GM23338 (cell line): Measurements from ENCODE around the gene SLC41A3. TPM values are rescaled to one million over a fixed set of nuclear protein-coding genes. Genes with fewer than 3 reads are reported as not detected.

Source experiments
- ATAC-seq: fragments of 200-7000 bp; cut with Tn5 transposase; 3 replicates; pipeline ENCODE4 v1.9.1; 2020
- DNase-seq: peaks from one replicate; pipeline ENCODE4 v3.0.0-alpha.2; 2015; ENCODE audit warnings: low spot score
- H2AFZ ChIP-seq: fragments of 200-600 bp; sonication (generic); 2 replicates; pipeline ENCODE4 v1.8.0; 2016; ENCODE audit warnings: antibody characterized with exemption, mild to moderate bottlenecking, moderate library complexity
- H3F3A ChIP-seq: fragments of 200-600 bp; sonication (generic); replicated peaks from 2 replicates; pipeline ENCODE4 v1.8.0; 2017; ENCODE audit warnings: antibody characterized with exemption, mixed run types, low read depth
- H3K27ac ChIP-seq: fragments of 200-600 bp; sonication (generic); 2 replicates; pipeline ENCODE4 v1.6.1; 2016; ENCODE audit warnings: low read depth
- H3K27me3 ChIP-seq: fragments of 200-600 bp; sonication (generic); 2 replicates; pipeline ENCODE4 v1.8.0; 2016; ENCODE audit warnings: mild to moderate bottlenecking, mixed run types, moderate library complexity; ENCODE audit not compliant: insufficient read depth
- H3K36me3 ChIP-seq: fragments of 200-600 bp; sonication (generic); 2 replicates; pipeline ENCODE4 v1.8.0; 2016; ENCODE audit warnings: mild to moderate bottlenecking; ENCODE audit not compliant: insufficient read depth
- H3K4me1 ChIP-seq: fragments of 200-600 bp; sonication (generic); 2 replicates; pipeline ENCODE4 v1.8.0; 2016; ENCODE audit warnings: mild to moderate bottlenecking, moderate library complexity; ENCODE audit not compliant: insufficient read depth
- H3K4me2 ChIP-seq: fragments of 200-600 bp; sonication (generic); 2 replicates; pipeline ENCODE4 v1.7.1; 2017; ENCODE audit warnings: mixed run types
- H3K4me3 ChIP-seq: fragments of 200-600 bp; sonication (generic); 2 replicates; pipeline ENCODE4 v1.6.1; 2016; ENCODE audit warnings: mixed run types
- H3K79me2 ChIP-seq: fragments of 200-600 bp; sonication (generic); replicated peaks from 2 replicates; pipeline ENCODE4 v1.8.0; 2017; ENCODE audit warnings: mild to moderate bottlenecking; ENCODE audit not compliant: insufficient read depth
- H3K9me2 ChIP-seq: fragments of 200-600 bp; sonication (generic); 2 replicates; pipeline ENCODE4 v1.8.0; 2017; ENCODE audit not compliant: insufficient read depth
- H4K20me1 ChIP-seq: fragments of 200-600 bp; sonication (generic); replicated peaks from 2 replicates; pipeline ENCODE4 v1.8.0; 2017; ENCODE audit warnings: mild to moderate bottlenecking; ENCODE audit not compliant: insufficient read depth
- H3K27ac Mint-ChIP-seq: 2 replicates; pipeline ENCODE4 v1.8.0; 2020; ENCODE audit warnings: inconsistent platforms, mild to moderate bottlenecking, moderate library complexity, mixed read lengths
- H3K27me3 Mint-ChIP-seq: 3 replicates; pipeline ENCODE4 v1.8.0; 2022; ENCODE audit warnings: low read depth, mild to moderate bottlenecking, moderate library complexity, mixed read lengths, inconsistent platforms; ENCODE audit not compliant: insufficient read depth, poor library complexity
- H3K36me3 Mint-ChIP-seq: 3 replicates; pipeline ENCODE4 v1.8.0; 2021; ENCODE audit warnings: low read depth, mild to moderate bottlenecking, inconsistent platforms, moderate library complexity, mixed read lengths
- H3K4me1 Mint-ChIP-seq: 3 replicates; pipeline ENCODE4 v1.8.0; 2020; ENCODE audit warnings: mild to moderate bottlenecking, inconsistent platforms, mixed read lengths
- H3K4me3 Mint-ChIP-seq: 3 replicates; pipeline ENCODE4 v1.8.0; 2021; ENCODE audit warnings: moderate library complexity, mild to moderate bottlenecking, inconsistent platforms, mixed read lengths
- H3K9me3 Mint-ChIP-seq: 3 replicates; pipeline ENCODE4 v1.8.0; 2020; ENCODE audit warnings: moderate library complexity, mild to moderate bottlenecking, inconsistent platforms, mixed read lengths
- CTCF ChIP-seq, 2 experiments: fragments of 200-600 bp in 1 of 2; sonication (generic) in 1 of 2; conservative IDR thresholded peaks; 2 replicates each; pipeline versions ENCODE4 v1.5.1 to v1.6.1; 2016 to 2017; ENCODE audit warnings: antibody characterized with exemption in 2 of 2, low read depth in 2 of 2, mild to moderate bottlenecking in 2 of 2, moderate library complexity in 1 of 2
- EZH2 ChIP-seq: fragments of 200-600 bp; sonication (generic); IDR thresholded peaks from one replicate; pipeline ENCODE4 v1.8.0; 2017; ENCODE audit warnings: antibody characterized with exemption, mild to moderate bottlenecking, low read depth; ENCODE audit not compliant: unreplicated experiment
- EZH2phosphoT487 ChIP-seq: fragments of 200-600 bp; sonication (generic); IDR thresholded peaks from one replicate; pipeline ENCODE4 v1.8.1; 2018; ENCODE audit warnings: antibody characterized with exemption; ENCODE audit not compliant: unreplicated experiment
- NANOG ChIP-seq: IDR thresholded peaks from 2 replicates; pipeline ENCODE4 v1.6.1; 2016; ENCODE audit warnings: antibody characterized with exemption, borderline replicate concordance
- POLR2AphosphoS5 ChIP-seq: IDR thresholded peaks from 2 replicates; pipeline ENCODE4 v1.6.1; 2016; ENCODE audit warnings: antibody characterized with exemption, low read depth
- STAT1 ChIP-seq: IDR thresholded peaks from one replicate; pipeline ENCODE4 v1.6.1; 2016; ENCODE audit warnings: antibody characterized with exemption; ENCODE audit not compliant: unreplicated experiment
- ZNF114 ChIP-seq: fragments of 250-450 bp; sonication (Bioruptor Pico); IDR thresholded peaks from 2 replicates; pipeline ENCODE4 v1.5.0; 2020; ENCODE audit warnings: mild to moderate bottlenecking, moderate library complexity
- ZNF331 ChIP-seq: fragments of 250-450 bp; sonication (Bioruptor Pico); IDR thresholded peaks from 2 replicates; pipeline ENCODE4 v1.5.0; 2020; ENCODE audit warnings: low read depth, mild to moderate bottlenecking, moderate library complexity
- ZNF462 ChIP-seq: fragments of 250-450 bp; sonication (Bioruptor Pico); IDR thresholded peaks from 2 replicates; pipeline ENCODE4 v1.5.0; 2020; ENCODE audit warnings: mild to moderate bottlenecking, moderate library complexity
- polyA plus RNA-seq: library from polyadenylated mRNA; unstranded; fragments of >200 nt; fragmentation: Nextera tagmentation; extraction: Ambion mirVana; gene quantifications from 2 replicates; pipeline ENCODE4 v1.2.1, GENCODE V29; 2016
- total RNA-seq: library from RNA; depleted of rRNA; stranded (reverse); fragments of >200 nt; shearing (Covaris generic); gene quantifications from 2 replicates; pipeline ENCODE4 v1.2.3, GENCODE V29; 2014

SLC41A3 gene
- total and polyA plus RNA-seq, 2 experiments from 2014 or later = 12.1 to 29.8 TPM

GRCh38 chr3:126083511-126083912 is 412 bp downstream of the SLC41A3 start (continued):
- no peak for TF ChIP-seq ZNF462

- H3K4me3 ChIP-seq = peak overlapping the region; percentile 75
- H3K27me3 Mint-ChIP-seq = no peaks in the 10 kb centered on the region
- 0 out of 2 replicates have a peak overlapping the region, but pooled peaks have one; percentile 83 for H2AFZ ChIP-seq
- H3K4me1 ChIP-seq = 0 out of 2 replicates have a peak, but pooled peaks cover 5% of the 10 kb centered on the region
- H3K36me3 Mint-ChIP-seq = peaks cover 30% of the 10 kb centered on the region
- H3K79me2 ChIP-seq = 0 out of 2 replicates have a peak, but pooled peaks cover 3% of the 10 kb centered on the region
- peak overlapping the region; percentile 84 for H3K4me2 ChIP-seq
- DNase-seq (no peak), ATAC-seq (no peak)
- peaks cover 5% of the 10 kb centered on the region for H3K4me1 Mint-ChIP-seq
- no peaks in the 10 kb centered on the region for H3F3A ChIP-seq
- H3K27me3 ChIP-seq = no peaks in the 10 kb centered on the region
- H3K9me3 Mint-ChIP-seq = peaks cover 35% of the 10 kb centered on the region
- H3K9me2 ChIP-seq = no peaks in the 10 kb centered on the region
- no peak overlapping the region for H3K27ac Mint-ChIP-seq
- H3K4me3 Mint-ChIP-seq = peak overlapping the region; percentile 77
- no peak overlapping the region for H3K27ac ChIP-seq
- H3K36me3 ChIP-seq = 0 out of 2 replicates have a peak, but pooled peaks cover 2% of the 10 kb centered on the region
- H4K20me1 ChIP-seq = no peaks in the 10 kb centered on the region
- TF ChIP-seq ZNF462 (no peak), STAT1 (no peak), ZNF114 (CRISPR knock-in tag) (no peak), POLR2AphosphoS5 (no peak), CTCF (conservative IDR thresholded peaks at IDR 0.05; ENCODE audit: low read depth in 2 of 2) (no peak), NANOG (no peak), ZNF331 (CRISPR knock-in tag) (no peak), EZH2phosphoT487 (no peak), EZH2 (no peak)
Observed at GRCh38 chr3:126083138-126083445, 832 bp downstream of the SLC41A3 start.
